Prostate gland (tissue), 2 donors: ENCODE results near the gene PC. TPM values are rescaled to one million over a fixed set of nuclear protein-coding genes. Genes with fewer than 3 reads are reported as not detected.

Experiments
- DNase-seq: peaks from one replicate; pipeline ENCODE4 v3.0.0-alpha.2; 2019; ENCODE audit warnings: low spot score
- H3K27ac ChIP-seq, 2 donors: fragments of 200-600 bp; sonication (generic); 2 replicates each; pipeline ENCODE4 v1.5.1; 2017 to 2019
- H3K27me3 ChIP-seq: fragments of 200-600 bp; sonication (generic); replicated peaks from 2 replicates; pipeline ENCODE4 v1.5.1; 2019; ENCODE audit not compliant: insufficient read depth
- H3K36me3 ChIP-seq, 2 donors: fragments of 200-600 bp; sonication (generic); 1 replicate in 1 of 2; 2 replicates in 1 of 2; pipeline versions ENCODE4 v1.5.1 to v1.8.1; 2017 to 2019
- H3K4me1 ChIP-seq: fragments of 200-600 bp; sonication (generic); replicated peaks from 2 replicates; pipeline ENCODE4 v1.5.1; 2019
- H3K4me3 ChIP-seq, 2 donors: fragments of 200-600 bp; sonication (generic); 2 replicates each; pipeline ENCODE4 v1.5.1; 2017 to 2019
- H3K9me3 ChIP-seq: fragments of 200-600 bp; sonication (generic); 2 replicates; pipeline ENCODE4 v1.5.1; 2017
- CTCF ChIP-seq, 4 experiments: fragments of 200-600 bp in 2 of 4; fragments of 450-650 bp in 2 of 4; sonication (generic) in 2 of 4; IDR thresholded peaks; 1 replicate in 3 of 4; 2 replicates in 1 of 4; pipeline ENCODE4 v1.5.1; 2016 to 2019; ENCODE audit warnings: antibody characterized with exemption in 4 of 4, mild to moderate bottlenecking in 2 of 4, moderate library complexity in 2 of 4
- POLR2A ChIP-seq: fragments of 450-650 bp; IDR thresholded peaks from one replicate; pipeline ENCODE4 v1.6.1; 2016; ENCODE audit warnings: antibody characterized with exemption, mild to moderate bottlenecking
- POLR2AphosphoS5 ChIP-seq: sonication (generic); formaldehyde crosslinking; IDR thresholded peaks from one replicate; pipeline ENCODE4 v1.6.1; 2017; ENCODE audit warnings: antibody characterized with exemption
- WGBS: methylation state at CpG from one replicate; pipeline ENCODE4 v1.1.5; 2018; 5-methylcytosine and 5-hydroxymethylcytosine counted together
- intact Hi-C: fragments of 100-400 bp; cut with DNase I; formaldehyde crosslinking; loops from one replicate; pipeline ENCODE4 v1.14.2; 2022
- total RNA-seq, 2 donors: library from RNA; depleted of rRNA; stranded (reverse); fragments of >200 nt; gene quantifications; one replicate each; pipeline ENCODE4 v1.1.0, GENCODE V29; 2016

PC gene
- total RNA-seq, 2 donors from 2014 or later = 42.8 to 43.4 TPM

- H3K36me3 ChIP-seq = no peaks in the 10 kb centered on the region
- H3K27me3 ChIP-seq = no peaks in the 10 kb centered on the region
- H3K27ac ChIP-seq = no peak overlapping the region
- H3K4me3 ChIP-seq = no peak overlapping the region
- peaks cover 34% of the 10 kb centered on the region for H3K4me1 ChIP-seq
- WGBS = 96% methylated on average over 4 of the region's 4 CpGs
- H3K9me3 ChIP-seq = no peaks in the 10 kb centered on the region
- no peak for TF ChIP-seq CTCF (IDR thresholded peaks at IDR 0.05)
- intact Hi-C loops = loop anchor here (5.0 kb wide), 1 partner anchor 42 kb away; the partner anchor contains the start of gene RCE1
- DNase-seq = no peak
Measured at GRCh38 chr11:66884443-66884842, 73.7 kb downstream of the PC start.

GRCh38 chr11:66883016-66883965, 74.9 kb downstream of the PC start:
- H3K27ac ChIP-seq = peak overlapping the region; percentile 63 to 80
- peaks cover 37% of the 10 kb centered on the region for H3K4me1 ChIP-seq
- peak; percentile 70 for DNase-seq
- peak overlapping the region in 1 of 2 donors; percentile 5 for H3K4me3 ChIP-seq
- H3K36me3 ChIP-seq = no peaks in the 10 kb centered on the region
- TF ChIP-seq CTCF (IDR thresholded peaks at IDR 0.05) (peak; percentile 32 to 83 (median 66)), POLR2AphosphoS5 (no peak), POLR2A (no peak)
- no peaks in the 10 kb centered on the region for H3K27me3 ChIP-seq
- intact Hi-C loops = loop anchor here (2.0 to 5.0 kb wide), 2 partner anchors 41 to 184 kb away; partner anchors contain the start of gene RCE1
- no peaks in the 10 kb centered on the region for H3K9me3 ChIP-seq
- WGBS = 26% methylated on average over 29 of the region's 29 CpGs

- peak; percentile 61 for DNase-seq
- H3K4me3 ChIP-seq = peak overlapping the region in 1 of 2 donors; percentile 5
- H3K9me3 ChIP-seq = no peaks in the 10 kb centered on the region
- TF ChIP-seq CTCF (IDR thresholded peaks at IDR 0.05) = no peak
- TF ChIP-seq POLR2AphosphoS5 = no peak
- no peak for TF ChIP-seq POLR2A
- peak overlapping the region; percentile 63 to 80 for H3K27ac ChIP-seq
- H3K4me1 ChIP-seq = peaks cover 41% of the 10 kb centered on the region
- no peaks in the 10 kb centered on the region for H3K27me3 ChIP-seq
- intact Hi-C loops = loop anchor here (2.0 to 5.0 kb wide), 2 partner anchors 40 to 184 kb away; partner anchors contain the start of gene RCE1
- no peaks in the 10 kb centered on the region for H3K36me3 ChIP-seq
- WGBS = 24% methylated on average over 14 of the region's 14 CpGs
Measured at GRCh38 chr11:66882561-66883015, 75.6 kb downstream of the PC start.

- Histone ChIP-seq H3K36me3 (no peaks in the 10 kb centered on the region), H3K4me3 (no peak overlapping the region), H3K4me1 (peaks cover 41% of the 10 kb centered on the region), H3K27me3 (no peaks in the 10 kb centered on the region), H3K27ac (peak overlapping the region; percentile 63 to 80), H3K9me3 (no peaks in the 10 kb centered on the region)
- no peak for DNase-seq
- 63% methylated on average over 9 of the region's 9 CpGs for WGBS
- intact Hi-C loops = loop anchor here (2.0 to 5.0 kb wide), 2 partner anchors 40 to 183 kb away; partner anchors contain the start of gene RCE1
- TF ChIP-seq POLR2AphosphoS5 (no peak), POLR2A (no peak), CTCF (IDR thresholded peaks at IDR 0.05) (no peak)
Measured at GRCh38 chr11:66881927-66882452, 76.2 kb downstream of the PC start.
